GM21786 (cell line): ENCODE measurements around the gene UTP15.

Experiments
- ATAC-seq: cut with Tn5 transposase; IDR thresholded peaks from one replicate; pipeline ENCODE4 v1.9.1; 2021; ENCODE audit not compliant: unreplicated experiment

Gene UTP15

GRCh38 chr5:73623060-73623459, 57.5 kb downstream of the UTP15 start:
- ATAC-seq = no peak

DNA sequence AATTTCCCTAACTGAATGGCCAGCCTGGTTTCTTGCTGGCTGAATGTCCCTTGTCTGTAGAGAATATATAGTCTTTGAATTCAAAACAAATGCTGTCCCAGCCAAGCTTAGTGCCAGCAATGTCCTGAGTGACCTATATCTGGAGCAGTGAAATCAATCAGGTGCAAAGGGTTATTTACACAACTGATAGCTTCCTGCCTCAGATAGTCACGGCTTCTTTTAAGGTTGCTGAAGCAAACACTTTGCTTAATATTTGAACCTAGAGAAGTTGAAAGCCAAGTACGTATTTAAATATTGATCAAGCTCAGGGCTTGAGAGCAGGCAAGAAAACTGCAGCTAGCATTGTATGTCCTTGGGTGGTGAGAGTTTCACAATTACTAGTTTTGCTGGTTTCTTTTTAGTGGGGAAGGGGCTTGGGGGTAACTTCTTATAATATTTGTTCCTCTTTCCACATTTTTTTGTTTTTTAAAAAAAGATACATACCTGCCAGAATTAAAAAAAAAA, 58.4 kb downstream of the UTP15 start:
- no peak for ATAC-seq

DNA sequence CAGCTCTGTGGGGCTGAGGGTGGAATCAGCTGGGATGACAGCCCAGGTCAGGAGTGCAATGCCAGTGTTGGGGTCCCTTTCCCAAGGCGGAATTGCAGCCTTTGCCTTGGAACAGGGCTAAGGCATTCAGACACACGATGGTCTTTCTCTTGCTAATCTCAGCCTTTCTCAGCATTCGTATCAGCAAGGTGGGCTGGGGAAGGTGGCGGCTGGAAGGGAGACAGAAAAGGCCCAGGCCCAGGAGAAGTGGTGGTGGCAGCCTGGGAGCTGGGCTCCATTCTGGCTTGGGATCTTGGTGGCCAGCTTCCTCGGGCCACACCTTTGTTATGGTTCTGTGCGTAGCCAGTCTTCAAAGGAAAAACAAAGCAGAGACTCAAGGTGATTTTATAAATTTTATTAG, 59.3 kb downstream of the UTP15 start:
- ATAC-seq = no peak

GRCh38 chr5:73625372-73625943, 59.9 kb downstream of the UTP15 start:
- ATAC-seq = peak; percentile 46

DNA sequence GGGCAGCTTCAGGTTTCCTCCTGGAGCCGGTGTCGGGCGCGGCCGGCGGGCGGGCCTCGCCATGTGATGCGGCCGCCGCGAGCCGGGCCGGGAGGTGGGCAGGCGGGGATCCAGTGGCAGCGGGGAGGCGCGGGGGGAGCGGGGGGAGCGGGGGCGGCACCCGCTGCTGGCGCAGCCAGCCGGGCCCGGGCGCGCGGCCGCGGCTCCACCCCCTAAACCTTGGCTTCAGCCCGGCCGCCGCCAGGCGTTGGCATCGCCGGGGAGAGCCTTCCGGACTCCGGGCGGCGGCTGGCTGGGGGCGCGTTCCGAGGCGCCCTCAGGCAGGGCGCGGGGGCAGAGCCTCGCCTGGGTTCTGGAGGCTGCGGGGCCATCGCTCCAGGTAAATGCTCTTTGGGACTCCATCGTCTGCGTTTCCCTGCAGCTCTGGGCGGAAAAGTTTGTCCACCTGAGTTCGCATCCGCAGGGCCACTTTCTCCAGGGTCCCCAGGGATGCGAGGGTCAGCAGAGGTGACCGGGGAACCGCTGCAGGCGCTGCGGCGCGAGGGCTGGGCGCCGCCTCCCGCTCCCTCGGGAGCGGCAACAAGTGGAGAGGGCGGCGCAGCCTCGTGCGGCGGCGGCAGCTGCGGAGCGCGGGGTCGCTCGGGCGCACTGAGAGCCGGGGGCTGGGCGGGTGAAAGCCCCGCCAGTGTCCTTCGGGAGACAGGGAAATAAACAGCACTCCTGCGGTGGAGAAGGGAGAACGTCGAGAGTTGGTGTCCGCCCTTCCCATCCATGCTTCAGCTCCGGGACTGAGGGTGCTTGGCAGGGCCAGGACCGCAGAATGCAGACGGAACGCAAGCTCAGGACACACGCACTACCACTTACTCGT, 60.6 kb downstream of the UTP15 start, which contains the start of gene ARHGEF28:
Gene ARHGEF28, plus strand, starts transcription at position 253 of the 868 bp plus-strand sequence. CDS start 58,656 bp downstream, outside the sequence.
- peak; percentile 57 for ATAC-seq

- ATAC-seq = no peak
These were observed 61.3 kb downstream of the UTP15 start for GRCh38 chr5:73626814-73627313.

DNA sequence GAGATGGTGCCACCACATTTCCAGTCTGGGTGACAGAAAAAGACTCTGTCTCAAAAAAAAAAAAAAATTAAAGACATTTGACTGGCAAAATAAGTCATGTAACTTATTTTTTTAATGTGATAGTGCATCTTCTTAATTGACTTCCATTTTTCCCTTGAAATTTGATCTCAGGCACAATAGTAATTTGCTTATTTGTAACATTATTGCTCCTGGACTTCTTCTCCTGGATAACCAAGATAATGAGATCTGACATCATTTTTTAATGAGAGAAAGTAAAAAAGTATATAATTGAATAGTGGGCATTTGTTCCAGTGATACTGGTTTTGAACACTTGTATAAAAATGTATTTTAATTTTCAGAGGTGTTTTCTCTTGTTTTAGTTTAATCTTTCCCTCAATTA, 63.9 kb downstream of the UTP15 start:
- ATAC-seq = no peak

DNA sequence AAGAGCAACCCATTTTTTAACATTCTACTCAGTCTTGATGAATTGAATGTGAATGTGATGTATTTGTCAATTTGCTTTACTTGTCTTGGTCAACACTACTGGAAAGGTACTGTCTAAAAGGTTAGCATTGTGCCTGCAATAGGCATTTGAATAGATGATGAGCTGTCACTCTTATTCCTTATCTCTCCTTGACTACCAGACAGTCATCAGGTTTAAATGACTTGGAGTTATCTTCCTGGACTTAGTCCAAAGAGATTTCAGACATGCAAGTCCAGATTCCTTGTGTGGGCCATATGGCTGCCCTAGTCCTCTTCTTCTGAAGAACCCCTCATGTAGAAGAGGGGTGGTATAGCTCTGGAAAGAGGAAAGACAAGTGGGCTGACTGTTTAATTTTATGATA, 65.2 kb downstream of the UTP15 start:
- ATAC-seq = no peak

- ATAC-seq = no peak
These were observed 66.0 kb downstream of the UTP15 start for GRCh38 chr5:73631500-73631899.
